Panc1 (cell line): ENCODE measurements around the gene RAPGEF1. TPM values are rescaled to one million over a fixed set of nuclear protein-coding genes. Genes with fewer than 3 reads are reported as not detected.

Experiments used
- ATAC-seq: fragments of 200-7000 bp; cut with Tn5 transposase; 2 replicates; pipeline ENCODE4 v1.9.1; 2020; ENCODE audit warnings: mild to moderate bottlenecking, moderate library complexity
- BruUV-seq: library from RNA; stranded (reverse); fragments of 400-500 nt; replicated peaks from 2 replicates; lab custom pipeline; 2021; lab: Mats Ljungman, UMichigan
- CTCF ChIA-PET: fragments of 300-600 bp; sonication (Branson Sonifier 250); formaldehyde crosslinking; loops from one replicate; lab custom pipeline; 2022; ENCODE audit warnings: antibody characterized with exemption; lab: Charles Lee
- POLR2A ChIA-PET: fragments of 300-600 bp; sonication (Branson Sonifier 250); formaldehyde crosslinking; loops from one replicate; lab custom pipeline; 2022; ENCODE audit warnings: antibody characterized with exemption; lab: Charles Lee
- DNase-seq: peaks from one replicate; pipeline ENCODE4 v3.0.0-alpha.2; 2010; ENCODE audit warnings: low read depth, low spot score
- H3K27ac ChIP-seq: 2 replicates; pipeline ENCODE4 v1.5.1; 2011; ENCODE audit warnings: mild to moderate bottlenecking, low read length, inconsistent platforms
- H3K27me3 ChIP-seq: fragments of 200-500 bp; sonication (Bioruptor generic); 2 replicates; pipeline ENCODE4 v1.6.0; 2014; ENCODE audit warnings: low read length, inconsistent platforms; ENCODE audit not compliant: control insufficient read depth, insufficient read depth
- H3K36me3 ChIP-seq: fragments of 200-500 bp; sonication (Bioruptor generic); 2 replicates; pipeline ENCODE4 v1.5.1; 2014; ENCODE audit warnings: inconsistent platforms, mild to moderate bottlenecking, low read length, moderate library complexity; ENCODE audit not compliant: control insufficient read depth, insufficient read depth
- H3K4me1 ChIP-seq: 2 replicates; pipeline ENCODE4 v1.5.1; 2011; ENCODE audit warnings: inconsistent platforms, mild to moderate bottlenecking, low read length, moderate library complexity; ENCODE audit not compliant: control insufficient read depth, insufficient read depth
- H3K4me3 ChIP-seq, 2 experiments: 2 replicates each; pipeline ENCODE4 v1.5.1; 2011 to 2012; ENCODE audit warnings: low read depth in 2 of 2, low read length in 2 of 2, mild to moderate bottlenecking in 2 of 2, inconsistent platforms in 1 of 2, moderate library complexity in 1 of 2
- H3K9me3 ChIP-seq: fragments of 200-500 bp; sonication (Bioruptor generic); 2 replicates; pipeline ENCODE4 v1.5.1; 2014; ENCODE audit warnings: low read depth, mild to moderate bottlenecking, inconsistent platforms, low read length, moderate library complexity; ENCODE audit not compliant: control insufficient read depth, insufficient read depth
- POLR2AphosphoS5 ChIP-seq: IDR thresholded peaks from 2 replicates; pipeline ENCODE4 v1.6.1; 2012; ENCODE audit warnings: mild to moderate bottlenecking, low read depth, low read length, moderate library complexity
- REST ChIP-seq, 2 experiments: IDR thresholded peaks; 2 replicates each; pipeline ENCODE4 v1.6.1; 2011 to 2012; ENCODE audit warnings: low read depth in 2 of 2, control low read depth in 1 of 2, low read length in 1 of 2, mild to moderate bottlenecking in 1 of 2, moderate library complexity in 1 of 2; ENCODE audit not compliant: insufficient read depth in 1 of 2
- SIN3A ChIP-seq: IDR thresholded peaks from 2 replicates; pipeline ENCODE4 v1.6.1; 2012; ENCODE audit warnings: low read depth, mild to moderate bottlenecking, low read length, moderate library complexity, borderline replicate concordance; ENCODE audit not compliant: insufficient read depth
- TCF7L2 ChIP-seq: IDR thresholded peaks from 2 replicates; pipeline ENCODE4 v1.6.1; 2011; ENCODE audit warnings: mild to moderate bottlenecking, low read depth, low read length, inconsistent platforms
- in situ Hi-C: cut with HindIII; loops from 2 replicates; pipeline ENCODE4 v1.10.0; 2016; ENCODE audit warnings: low sequenced_read_pairs, low pct_unique_long_range_greater_than_20kb
- intact Hi-C: fragments of 100-400 bp; cut with micrococcal nuclease; formaldehyde crosslinking; loops from one replicate; pipeline ENCODE4 v1.10.0; 2022; ENCODE audit not compliant: unreplicated experiment
- total RNA-seq: library from RNA; stranded (reverse); gene quantifications from one replicate; pipeline ENCODE4 v1.2.1, GENCODE V29; 2021; ENCODE audit not compliant: unreplicated experiment
- TF ChIP-seq, protein P1 (sequence below): fragments of 450-650 bp; IDR thresholded peaks from 2 replicates; pipeline ENCODE4 v1.5.1; 2017; ENCODE audit warnings: mild to moderate bottlenecking

RAPGEF1 gene
- total RNA-seq, 1 experiment from 2014 or later = 86.8 TPM

- ChIA-PET POLR2A (no interaction called here), CTCF (no interaction called here)
- H3K27ac ChIP-seq = no peak overlapping the region
- H3K9me3 ChIP-seq = no peaks in the 10 kb centered on the region
- no TSS peak for BruUV-seq
- peaks cover 5% of the 10 kb centered on the region; the same call in 1 of the 2 replicates for H3K4me1 ChIP-seq
- in situ Hi-C loops (no loop called here), intact Hi-C loops (no loop called here)
- H3K4me3 ChIP-seq = no peak overlapping the region
- H3K36me3 ChIP-seq = no peaks in the 10 kb centered on the region
- DNase-seq (no peak), ATAC-seq (no peak)
- H3K27me3 ChIP-seq = no peaks in the 10 kb centered on the region
- no peak for TF ChIP-seq SIN3A
- TF ChIP-seq TCF7L2 = no peak
- TF ChIP-seq, protein P1, sequence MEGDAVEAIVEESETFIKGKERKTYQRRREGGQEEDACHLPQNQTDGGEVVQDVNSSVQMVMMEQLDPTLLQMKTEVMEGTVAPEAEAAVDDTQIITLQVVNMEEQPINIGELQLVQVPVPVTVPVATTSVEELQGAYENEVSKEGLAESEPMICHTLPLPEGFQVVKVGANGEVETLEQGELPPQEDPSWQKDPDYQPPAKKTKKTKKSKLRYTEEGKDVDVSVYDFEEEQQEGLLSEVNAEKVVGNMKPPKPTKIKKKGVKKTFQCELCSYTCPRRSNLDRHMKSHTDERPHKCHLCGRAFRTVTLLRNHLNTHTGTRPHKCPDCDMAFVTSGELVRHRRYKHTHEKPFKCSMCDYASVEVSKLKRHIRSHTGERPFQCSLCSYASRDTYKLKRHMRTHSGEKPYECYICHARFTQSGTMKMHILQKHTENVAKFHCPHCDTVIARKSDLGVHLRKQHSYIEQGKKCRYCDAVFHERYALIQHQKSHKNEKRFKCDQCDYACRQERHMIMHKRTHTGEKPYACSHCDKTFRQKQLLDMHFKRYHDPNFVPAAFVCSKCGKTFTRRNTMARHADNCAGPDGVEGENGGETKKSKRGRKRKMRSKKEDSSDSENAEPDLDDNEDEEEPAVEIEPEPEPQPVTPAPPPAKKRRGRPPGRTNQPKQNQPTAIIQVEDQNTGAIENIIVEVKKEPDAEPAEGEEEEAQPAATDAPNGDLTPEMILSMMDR = no peak
- no peak for TF ChIP-seq POLR2AphosphoS5
- TF ChIP-seq REST (IDR thresholded peaks at IDR 0.05; ENCODE audit: insufficient read depth in 1 of 2, low read depth in 2 of 2, low read length in 1 of 2) = no peak
Observed at GRCh38 chr9:131649646-131650045, 90.2 kb downstream of the RAPGEF1 start.

DNA sequence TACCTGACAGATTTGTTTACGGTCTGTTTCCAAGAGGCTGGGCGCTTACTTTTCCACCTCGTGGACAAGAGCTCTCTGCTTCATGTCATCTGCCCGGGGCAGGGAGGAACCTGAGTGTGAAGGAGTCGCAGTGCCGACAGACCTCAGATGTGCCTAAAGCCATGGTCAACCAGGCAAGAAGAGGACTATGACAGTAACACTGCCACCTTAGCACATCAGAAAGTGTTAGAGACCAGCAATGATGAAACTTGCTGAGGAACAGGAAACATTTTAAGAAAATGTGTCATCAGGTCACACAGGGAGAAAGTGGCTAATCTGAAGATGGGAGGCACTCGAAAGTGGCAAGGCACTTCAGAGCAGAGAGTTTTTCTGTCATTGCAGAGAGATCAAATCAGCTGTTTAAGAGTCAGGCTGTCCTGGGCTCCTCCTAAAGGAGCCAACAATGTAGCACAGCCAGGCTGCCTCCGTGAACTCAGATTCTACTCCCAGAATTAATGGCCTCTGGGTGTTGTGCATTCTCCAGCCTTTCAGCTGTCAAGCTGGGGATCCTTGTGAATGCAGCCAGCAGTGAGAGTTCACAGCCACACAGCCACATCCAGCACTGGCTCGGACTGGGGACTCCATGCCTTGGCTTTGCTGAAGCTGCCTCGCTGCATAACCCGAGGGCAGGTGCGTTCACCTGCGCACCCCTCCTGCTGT lies 94.6 kb downstream of the RAPGEF1 start:
- intact Hi-C loops = no loop called here
- CTCF ChIA-PET = no interaction called here
- Histone ChIP-seq H3K36me3 (no peaks in the 10 kb centered on the region), H3K4me3 (no peak overlapping the region), H3K4me1 (peaks cover 5% of the 10 kb centered on the region; the same call in 1 of the 2 replicates), H3K9me3 (no peaks in the 10 kb centered on the region), H3K27me3 (no peaks in the 10 kb centered on the region), H3K27ac (no peak overlapping the region)
- no peak for DNase-seq
- no peak for TF ChIP-seq POLR2AphosphoS5
- TF ChIP-seq TCF7L2 = no peak
- TF ChIP-seq SIN3A = no peak
- TF ChIP-seq REST (IDR thresholded peaks at IDR 0.05; ENCODE audit: insufficient read depth in 1 of 2, low read depth in 2 of 2, low read length in 1 of 2) = no peak
- TF ChIP-seq, protein P1 = no peak
- no peak for ATAC-seq
- POLR2A ChIA-PET = no interaction called here
- in situ Hi-C loops = no loop called here
- BruUV-seq = no TSS peak
